ENCODE measurements around the gene ABCB11. TPM values are rescaled to one million over a fixed set of nuclear protein-coding genes. Genes with fewer than 3 reads are reported as not detected.

ABCB11 gene
- total and polyA plus RNA-seq, 10 donors: 0.03 to 0.32 (median 0.12) TPM; not detected in 3

- WGBS, 5 donors: 45 to 68% (median 55%) methylated on average over 7 of the region's 7 CpGs
- Histone ChIP-seq H3K36me3 (no peaks in the 10 kb centered on the region), H3K4me3 (no peak overlapping the region), H3K27me3 (replicated peaks in 1 of 7) (no peaks in the 10 kb centered on the region), H3K27ac (peak overlapping the region in 1 of 8 donors; percentile 51), H3K4me1 (peaks cover 0 to 16% (median under 1%) of the 10 kb centered on the region in 6 donors), H3K9me3 (no peaks in the 10 kb centered on the region)
- intact Hi-C loops (cut with DNase I; ENCODE audit: low total_unique reads): no loop called here
- DNase-seq: no peak
- no peak for TF ChIP-seq CTCF (IDR thresholded peaks at IDR 0.05 in 8 of 11, conservative IDR thresholded peaks at IDR 0.05 in 3 of 11)
- no peak for TF ChIP-seq POLR2AphosphoS5 (IDR thresholded peaks at IDR 0.05)
- TF ChIP-seq POLR2A (IDR thresholded peaks at IDR 0.05): no peak
Measured at GRCh38 chr2:168992591-168993349, 38.4 kb downstream of the ABCB11 start.

- Histone ChIP-seq H3K4me1 (peaks cover 0 to 16% (median 0%) of the 10 kb centered on the region in 6 donors), H3K27ac (peak overlapping the region in 1 of 8 donors; percentile 51), H3K4me3 (no peak overlapping the region), H3K36me3 (no peaks in the 10 kb centered on the region), H3K9me3 (no peaks in the 10 kb centered on the region), H3K27me3 (replicated peaks in 1 of 7) (no peaks in the 10 kb centered on the region)
- 77 to 89% (median 83%) methylated on average over 3 of the region's 3 CpGs for WGBS, 5 donors
- DNase-seq: no peak
- TF ChIP-seq POLR2A (IDR thresholded peaks at IDR 0.05) (no peak), CTCF (IDR thresholded peaks at IDR 0.05 in 8 of 11, conservative IDR thresholded peaks at IDR 0.05 in 3 of 11) (no peak), POLR2AphosphoS5 (IDR thresholded peaks at IDR 0.05) (no peak)
- intact Hi-C loops (cut with DNase I; ENCODE audit: low total_unique reads): no loop called here
Measured at GRCh38 chr2:168992026-168992425, 39.1 kb downstream of the ABCB11 start.

GRCh38 chr2:168988755-168989154 is 42.4 kb downstream of the ABCB11 start:
- intact Hi-C loops (cut with DNase I; ENCODE audit: low total_unique reads): no loop called here
- WGBS, 5 donors: 61 to 84% (median 67%) methylated on average over 1 of the region's 1 CpG

More at GRCh38 chr2:168988755-168989154, 42.4 kb downstream of the ABCB11 start:
- TF ChIP-seq CTCF (IDR thresholded peaks at IDR 0.05 in 8 of 11, conservative IDR thresholded peaks at IDR 0.05 in 3 of 11) (no peak), POLR2A (IDR thresholded peaks at IDR 0.05) (no peak), POLR2AphosphoS5 (IDR thresholded peaks at IDR 0.05) (no peak)
- Histone ChIP-seq H3K4me3 (no peak overlapping the region), H3K27ac (no peak overlapping the region), H3K36me3 (no peaks in the 10 kb centered on the region), H3K4me1 (peaks cover 0 to 16% (median 0%) of the 10 kb centered on the region in 6 donors), H3K27me3 (replicated peaks in 1 of 7) (no peaks in the 10 kb centered on the region), H3K9me3 (no peaks in the 10 kb centered on the region)
- no peak for DNase-seq

All from spleen (tissue), 11 donors.